Right atrium auricular region (tissue), 2 donors: ENCODE results near the gene UVRAG. TPM values are rescaled to one million over a fixed set of nuclear protein-coding genes. Genes with fewer than 3 reads are reported as not detected.

Experiments
- DNase-seq: peaks from one replicate; pipeline ENCODE4 v3.0.0-alpha.2; 2019; ENCODE audit warnings: low spot score
- H3K27ac ChIP-seq, 2 donors: fragments of 200-600 bp; sonication (generic); 1 replicate in 1 of 2; 2 replicates in 1 of 2; pipeline ENCODE4 v1.5.1; 2016 to 2019
- H3K27me3 ChIP-seq, 2 donors: fragments of 200-600 bp; sonication (generic); one replicate each; pipeline versions ENCODE4 v1.5.1 to v1.6.0; 2017 to 2019
- H3K36me3 ChIP-seq: fragments of 200-600 bp; sonication (generic); one replicate; pipeline ENCODE4 v1.5.1; 2016
- H3K4me1 ChIP-seq, 2 donors: fragments of 200-600 bp; sonication (generic); one replicate each; pipeline versions ENCODE4 v1.5.1 to v1.6.0; 2017 to 2019
- H3K4me3 ChIP-seq, 2 donors: fragments of 200-600 bp; sonication (generic); 1 replicate in 1 of 2; 2 replicates in 1 of 2; pipeline ENCODE4 v1.5.1; 2017 to 2019; ENCODE audit warnings: mild to moderate bottlenecking in 1 of 2, moderate library complexity in 1 of 2
- H3K9me3 ChIP-seq, 2 donors: fragments of 200-600 bp; sonication (generic); one replicate each; pipeline ENCODE4 v1.5.1; 2019
- total RNA-seq, 2 donors: library from RNA; depleted of rRNA; stranded (reverse); fragments of >200 nt; gene quantifications; one replicate each; pipeline ENCODE4 v1.1.0, GENCODE V29; 2016
- TF ChIP-seq, protein P1 (sequence below), 2 donors: fragments of 200-600 bp; sonication (generic); IDR thresholded peaks; one replicate each; pipeline ENCODE4 v1.5.1; 2019; ENCODE audit warnings: antibody characterized with exemption in 2 of 2

Gene UVRAG
- total RNA-seq, 2 donors from 2014 or later: 13.2 to 13.9 TPM

DNA sequence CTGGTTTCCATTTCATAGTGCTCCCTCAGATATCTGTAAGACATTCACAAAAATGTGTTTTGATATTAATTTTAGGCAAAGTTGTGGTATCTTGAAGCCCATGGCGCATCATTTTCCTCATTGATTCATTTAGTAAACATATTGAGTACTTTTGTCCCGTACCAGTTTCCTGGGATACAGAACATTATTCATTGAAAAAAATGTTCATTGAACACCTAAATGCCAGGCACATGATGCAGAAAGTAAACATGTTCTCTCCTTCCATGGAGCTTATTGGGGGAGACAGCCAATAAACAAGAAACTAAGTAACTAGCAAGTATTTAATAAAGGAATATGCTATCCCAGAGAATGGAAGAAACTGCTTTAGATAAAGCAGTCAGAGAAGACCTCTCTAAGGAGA lies 195.0 kb downstream of the UVRAG start:
- Histone ChIP-seq H3K27me3 (no peaks in the 10 kb centered on the region), H3K4me1 (no peaks in the 10 kb centered on the region), H3K9me3 (no peaks in the 10 kb centered on the region), H3K36me3 (peaks cover 6% of the 10 kb centered on the region), H3K27ac (no peak overlapping the region), H3K4me3 (no peak overlapping the region)
- TF ChIP-seq, protein P1, sequence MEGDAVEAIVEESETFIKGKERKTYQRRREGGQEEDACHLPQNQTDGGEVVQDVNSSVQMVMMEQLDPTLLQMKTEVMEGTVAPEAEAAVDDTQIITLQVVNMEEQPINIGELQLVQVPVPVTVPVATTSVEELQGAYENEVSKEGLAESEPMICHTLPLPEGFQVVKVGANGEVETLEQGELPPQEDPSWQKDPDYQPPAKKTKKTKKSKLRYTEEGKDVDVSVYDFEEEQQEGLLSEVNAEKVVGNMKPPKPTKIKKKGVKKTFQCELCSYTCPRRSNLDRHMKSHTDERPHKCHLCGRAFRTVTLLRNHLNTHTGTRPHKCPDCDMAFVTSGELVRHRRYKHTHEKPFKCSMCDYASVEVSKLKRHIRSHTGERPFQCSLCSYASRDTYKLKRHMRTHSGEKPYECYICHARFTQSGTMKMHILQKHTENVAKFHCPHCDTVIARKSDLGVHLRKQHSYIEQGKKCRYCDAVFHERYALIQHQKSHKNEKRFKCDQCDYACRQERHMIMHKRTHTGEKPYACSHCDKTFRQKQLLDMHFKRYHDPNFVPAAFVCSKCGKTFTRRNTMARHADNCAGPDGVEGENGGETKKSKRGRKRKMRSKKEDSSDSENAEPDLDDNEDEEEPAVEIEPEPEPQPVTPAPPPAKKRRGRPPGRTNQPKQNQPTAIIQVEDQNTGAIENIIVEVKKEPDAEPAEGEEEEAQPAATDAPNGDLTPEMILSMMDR (IDR thresholded peaks at IDR 0.05): no peak
- no peak for DNase-seq

- no peaks in the 10 kb centered on the region for H3K27me3 ChIP-seq
Measured at GRCh38 chr11:76013526-76013925, 198.5 kb downstream of the UVRAG start.

GRCh38 chr11:76023236-76024068 lies 208.4 kb downstream of the UVRAG start:
- Histone ChIP-seq H3K4me1 (no peaks in the 10 kb centered on the region), H3K27ac (no peak overlapping the region), H3K4me3 (no peak overlapping the region), H3K36me3 (no peaks in the 10 kb centered on the region), H3K27me3 (no peaks in the 10 kb centered on the region), H3K9me3 (no peaks in the 10 kb centered on the region)
- TF ChIP-seq, protein P1 (IDR thresholded peaks at IDR 0.05): no peak
- DNase-seq: no peak

More at GRCh38 chr11:76013526-76013925, 198.5 kb downstream of the UVRAG start:
- Histone ChIP-seq H3K27ac (no peak overlapping the region), H3K9me3 (peaks cover 0 to 11% of the 10 kb centered on the region in 2 donors), H3K36me3 (peaks cover 17% of the 10 kb centered on the region), H3K4me1 (no peaks in the 10 kb centered on the region), H3K4me3 (no peak overlapping the region)
- no peak for DNase-seq
- TF ChIP-seq, protein P1 (IDR thresholded peaks at IDR 0.05): no peak

- Histone ChIP-seq H3K4me3 (no peak overlapping the region), H3K4me1 (no peaks in the 10 kb centered on the region), H3K36me3 (no peaks in the 10 kb centered on the region), H3K27ac (no peak overlapping the region), H3K27me3 (no peaks in the 10 kb centered on the region), H3K9me3 (no peaks in the 10 kb centered on the region)
- no peak for DNase-seq
- TF ChIP-seq, protein P1 (IDR thresholded peaks at IDR 0.05): no peak
Measured at GRCh38 chr11:76025068-76025467, 210.1 kb downstream of the UVRAG start.

GRCh38 chr11:76025817-76026216 lies 210.8 kb downstream of the UVRAG start:
- H3K4me1 ChIP-seq: peaks cover 0 to under 1% of the 10 kb centered on the region in 2 donors
- TF ChIP-seq, protein P1 (IDR thresholded peaks at IDR 0.05): no peak
- H3K9me3 ChIP-seq: no peaks in the 10 kb centered on the region
- H3K36me3 ChIP-seq: no peaks in the 10 kb centered on the region
- H3K27me3 ChIP-seq: no peaks in the 10 kb centered on the region
- H3K27ac ChIP-seq: no peak overlapping the region
- no peak for DNase-seq
- H3K4me3 ChIP-seq: no peak overlapping the region
